Fibroblast of skin of right biceps (primary cell): ENCODE measurements around the gene CCDC38.

Experiments
- DNase-seq: peaks from one replicate; pipeline ENCODE4 v3.0.0-alpha.2; 2013

The CCDC38 gene

GRCh38 chr12:95830335-95831089 is 111.9 kb downstream of the CCDC38 start:
- DNase-seq: no peak

GRCh38 chr12:95829395-95829794 is 113.0 kb downstream of the CCDC38 start:
- no peak for DNase-seq

GRCh38 chr12:95820096-95820703 is 122.2 kb downstream of the CCDC38 start:
- DNase-seq: peak; percentile 53
